SK-N-SH (cell line): ENCODE data around the gene RAF1. TPM values are rescaled to one million over a fixed set of nuclear protein-coding genes. Genes with fewer than 3 reads are reported as not detected.

Experiments
- CTCF ChIA-PET: fragments of 300-600, 350-600 bp; formaldehyde crosslinking; extraction: SDS; loops from one replicate; lab custom pipeline; 2021; lab: Yijun Ruan, JAX
- POLR2A ChIA-PET: fragments of 350-600 bp; sonication (Branson Sonifier 250); formaldehyde crosslinking; extraction: SDS; loops from one replicate; lab custom pipeline; 2020; ENCODE audit warnings: antibody characterized with exemption, inconsistent platforms; lab: Yijun Ruan, JAX
- DNase-seq: peaks from one replicate; pipeline ENCODE4 v3.0.0; 2012
- H2AFZ ChIP-seq: fragments of 200-600 bp; sonication (generic); 2 replicates; pipeline ENCODE4 v1.8.1; 2016; ENCODE audit warnings: antibody characterized with exemption, mild to moderate bottlenecking, low read depth
- H3F3A ChIP-seq: fragments of 200-600 bp; sonication (generic); replicated peaks from 2 replicates; pipeline ENCODE3; 2016; ENCODE audit warnings: antibody characterized with exemption, mild to moderate bottlenecking; ENCODE audit not compliant: insufficient read depth
- H3K27ac ChIP-seq, 2 experiments: fragments of 200-500 bp in 1 of 2; fragments of 200-600 bp in 1 of 2; sonication (Bioruptor generic) in 1 of 2; sonication (generic), shearing (Covaris generic) in 1 of 2; 2 replicates each; pipeline versions ENCODE4 v1.5.1 to v1.6.1; 2014 to 2016; ENCODE audit warnings: low read depth in 2 of 2, inconsistent platforms in 1 of 2, low read length in 1 of 2, mild to moderate bottlenecking in 1 of 2, mixed read lengths in 1 of 2
- H3K27me3 ChIP-seq: fragments of 200-600 bp; sonication (generic), shearing (Covaris generic); 2 replicates; pipeline ENCODE4 v1.6.1; 2016; ENCODE audit warnings: mixed run types; ENCODE audit not compliant: insufficient read depth
- H3K36me3 ChIP-seq, 2 experiments: fragments of 200-500 bp in 1 of 2; fragments of 200-600 bp in 1 of 2; sonication (Bioruptor generic) in 1 of 2; sonication (generic) in 1 of 2; replicated peaks in 1 of 2; 2 replicates each; pipeline versions ENCODE3 to v1.5.1; 2014 to 2016; ENCODE audit warnings: low read length in 1 of 2, mild to moderate bottlenecking in 1 of 2; ENCODE audit not compliant: insufficient read depth in 2 of 2, control insufficient read depth in 1 of 2
- H3K4me1 ChIP-seq, 2 experiments: fragments of 200-500 bp in 1 of 2; fragments of 200-600 bp in 1 of 2; sonication (Bioruptor generic) in 1 of 2; sonication (generic), shearing (Covaris generic) in 1 of 2; 2 replicates each; pipeline versions ENCODE4 v1.5.1 to v1.6.1; 2014 to 2016; ENCODE audit warnings: low read depth in 1 of 2, low read length in 1 of 2, mixed run types in 1 of 2; ENCODE audit not compliant: insufficient read depth in 2 of 2, control insufficient read depth in 1 of 2
- H3K4me2 ChIP-seq: fragments of 200-600 bp; sonication (generic), shearing (Covaris generic); 2 replicates; pipeline ENCODE4 v1.6.1; 2017; ENCODE audit warnings: mixed run types
- H3K4me3 ChIP-seq, 2 experiments: fragments of 200-500 bp in 1 of 2; fragments of 200-600 bp in 1 of 2; sonication (Bioruptor generic) in 1 of 2; sonication (generic), shearing (Covaris generic) in 1 of 2; 2 replicates each; pipeline versions ENCODE4 v1.5.1 to v1.8.1; 2014 to 2016; ENCODE audit warnings: low read depth in 2 of 2, inconsistent platforms in 1 of 2, low read length in 1 of 2, mild to moderate bottlenecking in 1 of 2, mixed read lengths in 1 of 2, moderate library complexity in 1 of 2
- H3K79me2 ChIP-seq: fragments of 200-600 bp; sonication (generic); 2 replicates; pipeline ENCODE4 v1.8.1; 2017; ENCODE audit warnings: mild to moderate bottlenecking; ENCODE audit not compliant: insufficient read depth
- H3K9ac ChIP-seq: fragments of 200-600 bp; sonication (generic); 2 replicates; pipeline ENCODE4 v1.6.1; 2017; ENCODE audit warnings: mixed run types
- H3K9me2 ChIP-seq: fragments of 200-600 bp; sonication (generic); 2 replicates; pipeline ENCODE4 v1.6.1; 2017; ENCODE audit warnings: mixed run types
- H3K9me3 ChIP-seq: fragments of 200-600 bp; sonication (generic); 2 replicates; pipeline ENCODE4 v1.6.1; 2017; ENCODE audit warnings: mixed run types, mild to moderate bottlenecking, moderate library complexity
- H4K20me1 ChIP-seq: fragments of 200-600 bp; sonication (generic); 2 replicates; pipeline ENCODE4 v1.6.1; 2017; ENCODE audit warnings: mild to moderate bottlenecking, mixed run types; ENCODE audit not compliant: insufficient read depth
- CTCF ChIP-seq: fragments of 200-600 bp; sonication (generic); IDR thresholded peaks from 2 replicates; pipeline ENCODE4 v1.6.1; 2017; ENCODE audit warnings: antibody characterized with exemption, mild to moderate bottlenecking, moderate library complexity
- ELF1 ChIP-seq: IDR thresholded peaks from 2 replicates; pipeline ENCODE4 v1.4.0; 2012
- EP300 ChIP-seq, 2 experiments: IDR thresholded peaks; 2 replicates each; pipeline versions ENCODE4 v1.4.0 to v1.6.1; 2012; ENCODE audit warnings: borderline replicate concordance in 1 of 2, low read depth in 1 of 2, low read length in 1 of 2
- EZH2phosphoT487 ChIP-seq: fragments of 200-600 bp; sonication (generic); IDR thresholded peaks from 2 replicates; pipeline ENCODE4 v1.6.1; 2017; ENCODE audit warnings: low read depth, mixed run types, mild to moderate bottlenecking, antibody characterized with exemption, moderate library complexity, borderline replicate concordance
- FOXM1 ChIP-seq: IDR thresholded peaks from 2 replicates; pipeline ENCODE4 v1.4.0; 2012; ENCODE audit warnings: low read depth, mild to moderate bottlenecking
- IRF3 ChIP-seq: fragments of 150-350 bp; IDR thresholded peaks from 2 replicates; pipeline ENCODE4 v1.6.1; 2016; ENCODE audit warnings: mild to moderate bottlenecking, low read depth, low read length
- MEF2A ChIP-seq: IDR thresholded peaks from 2 replicates; pipeline ENCODE4 v1.4.0; 2012; ENCODE audit warnings: low read depth, borderline replicate concordance
- POLR2AphosphoS5 ChIP-seq: IDR thresholded peaks from 2 replicates; pipeline ENCODE4 v1.6.1; 2012; ENCODE audit warnings: low read depth, low read length
- RAD21 ChIP-seq: IDR thresholded peaks from 2 replicates; pipeline ENCODE4 v1.6.1; 2012; ENCODE audit warnings: mild to moderate bottlenecking, low read length
- RCOR1 ChIP-seq: fragments of 150-350 bp; IDR thresholded peaks from 2 replicates; pipeline ENCODE4 v1.6.1; 2017; ENCODE audit warnings: antibody characterized with exemption, low read length
- RFX5 ChIP-seq: IDR thresholded peaks from 2 replicates; pipeline ENCODE4 v1.6.1; 2012; ENCODE audit warnings: mild to moderate bottlenecking, improper control_type of control experiment, low read length
- USF2 ChIP-seq: fragments of 150-350 bp; IDR thresholded peaks from 2 replicates; pipeline ENCODE4 v1.6.1; 2017; ENCODE audit warnings: antibody characterized with exemption, low read length, low read depth, borderline replicate concordance
- ZBTB33 ChIP-seq: IDR thresholded peaks from 2 replicates; pipeline ENCODE4 v1.4.0; 2012; ENCODE audit warnings: low read depth, borderline replicate concordance
- WGBS: methylation state at CpG from one replicate; pipeline ENCODE4 v1.1.6; 2017; ENCODE audit warnings: low lambda C conversion rate; 5-methylcytosine and 5-hydroxymethylcytosine counted together
- polyA plus RNA-seq, 3 experiments: library from polyadenylated mRNA; depleted of rRNA; stranded (reverse); fragments of >200 nt; gene quantifications; 2 replicates each; pipeline ENCODE4 v1.2.3, GENCODE V29; 2012

Gene RAF1
- polyA plus RNA-seq, 1 of the 3 experiments (the other 2 are of a cell fraction): 58.7 TPM

GRCh38 chr3:12574661-12575060, 89.3 kb downstream of the RAF1 start:
- no peaks in the 10 kb centered on the region for H3K27me3 ChIP-seq
- no peak overlapping the region for H3K4me3 ChIP-seq
- H3K27ac ChIP-seq: no peak overlapping the region
- no peak overlapping the region for H3K9ac ChIP-seq
- H3K79me2 ChIP-seq: peaks cover 4% of the 10 kb centered on the region; the same call in 1 of the 2 replicates
- H2AFZ ChIP-seq: no peak overlapping the region
- H3K9me2 ChIP-seq: no peaks in the 10 kb centered on the region
- H3K9me3 ChIP-seq: no peaks in the 10 kb centered on the region
- no peaks in the 10 kb centered on the region for H3K4me1 ChIP-seq
- no peaks in the 10 kb centered on the region for H4K20me1 ChIP-seq
- no peak overlapping the region for H3K4me2 ChIP-seq
- POLR2A ChIA-PET: no interaction called here
- no peak for TF ChIP-seq EP300 (IDR thresholded peaks at IDR 0.05; ENCODE audit: borderline replicate concordance in 1 of 2, low read depth in 1 of 2, low read length in 1 of 2)
- TF ChIP-seq IRF3: no peak
- TF ChIP-seq RFX5: no peak
- TF ChIP-seq RCOR1: no peak
- TF ChIP-seq EZH2phosphoT487: no peak
- no peak for TF ChIP-seq RAD21
- no peak for TF ChIP-seq ELF1
- no peak for TF ChIP-seq MEF2A
- no peak for TF ChIP-seq POLR2AphosphoS5
- TF ChIP-seq CTCF: no peak
- no peak for TF ChIP-seq ZBTB33
- TF ChIP-seq FOXM1: no peak
- no peak for TF ChIP-seq USF2
- DNase-seq: no peak
- WGBS: 85% methylated on average over 5 of the region's 7 CpGs
- H3F3A ChIP-seq: peaks cover 4% of the 10 kb centered on the region
- H3K36me3 ChIP-seq: peaks cover 49 to 64% of the 10 kb centered on the region in 2 experiments
- CTCF ChIA-PET: interaction anchor here (1.5 kb wide), 1 partner anchor 95 kb away, joined by 3 read pairs; no protein-coding TSS in a partner anchor
